OCI-LY7 (cell line): Measurements from ENCODE around the gene KBTBD7.

ENCODE experiments used
- CTCF ChIP-seq: fragments of 200-600 bp; sonication (generic); conservative IDR thresholded peaks from 2 replicates; pipeline ENCODE4 v1.5.1; 2014; ENCODE audit warnings: mild to moderate bottlenecking, antibody characterized with exemption, low read length, moderate library complexity, mixed read lengths
- EZH2phosphoT487 ChIP-seq: fragments of 200-600 bp; sonication (generic); IDR thresholded peaks from 2 replicates; pipeline ENCODE4 v1.6.1; 2018; ENCODE audit warnings: low read depth, borderline replicate concordance, mild to moderate bottlenecking, mixed run types, antibody characterized with exemption, low read length, moderate library complexity, mixed read lengths

DNA sequence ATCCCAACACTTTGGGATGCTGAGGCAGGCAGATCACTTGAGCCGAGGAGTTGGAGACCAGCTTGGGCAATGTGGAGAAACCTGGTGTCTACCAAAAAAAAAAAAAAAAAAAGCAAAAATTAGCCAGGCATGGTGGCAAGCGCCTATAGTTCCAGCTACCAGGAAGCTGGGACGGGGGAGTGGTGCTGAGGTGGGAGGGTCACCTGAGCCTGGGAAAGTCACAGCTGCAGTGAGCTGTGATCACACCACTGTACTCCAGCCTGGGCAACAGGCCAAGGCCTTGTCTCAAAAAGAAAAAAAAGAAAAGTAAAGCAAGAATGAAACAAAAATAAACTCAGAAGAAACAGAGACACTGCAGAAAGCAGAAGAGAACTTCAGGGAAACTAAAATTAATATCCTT lies 37.4 kb upstream of the KBTBD7 start:
- TF ChIP-seq CTCF (no peak), EZH2phosphoT487 (no peak)
